HEK293T (cell line): ENCODE data around the gene KLHDC10.
"Not testable (repeated sequence)": the region's sequence is repeated elsewhere in the genome, so short reads cannot be mapped to it uniquely, and the experiment has no call there.

Source experiments
- CTCF ChIA-PET: fragments of 350-600 bp; formaldehyde crosslinking; extraction: SDS; loops from one replicate; lab custom pipeline; 2021; ENCODE audit warnings: antibody characterized with exemption, inconsistent platforms; lab: Yijun Ruan, JAX
- POLR2A ChIA-PET: fragments of 350-600 bp; formaldehyde crosslinking; extraction: SDS; loops from one replicate; lab custom pipeline; 2020; ENCODE audit warnings: antibody characterized with exemption, inconsistent platforms; lab: Yijun Ruan, JAX
- DNase-seq: peaks from one replicate; pipeline ENCODE4 v3.0.0; 2012; ENCODE audit warnings: mixed read lengths; ENCODE audit errors: extremely low spot score
- ARNT ChIP-seq: fragments of 450-650 bp; IDR thresholded peaks from 2 replicates; pipeline ENCODE4 v1.6.1; 2017; ENCODE audit warnings: mild to moderate bottlenecking
- BHLHE40 ChIP-seq: fragments of 450-650 bp; IDR thresholded peaks from 2 replicates; pipeline ENCODE4 v1.6.1; 2016; ENCODE audit warnings: mild to moderate bottlenecking, moderate library complexity, borderline replicate concordance
- CTBP1 ChIP-seq: fragments of 450-650 bp; IDR thresholded peaks from 2 replicates; pipeline ENCODE4 v1.6.1; 2016; ENCODE audit warnings: borderline replicate concordance
- ELF4 ChIP-seq: fragments of 450-650 bp; IDR thresholded peaks from 2 replicates; pipeline ENCODE4 v1.6.1; 2017; ENCODE audit warnings: antibody characterized with exemption
- FOXA1 ChIP-seq: fragments of 450-650 bp; IDR thresholded peaks from 2 replicates; pipeline ENCODE4 v1.6.1; 2016; ENCODE audit warnings: mild to moderate bottlenecking
- FOXK2 ChIP-seq: fragments of 450-650 bp; IDR thresholded peaks from 2 replicates; pipeline ENCODE4 v1.6.1; 2016; ENCODE audit warnings: mild to moderate bottlenecking
- FOXM1 ChIP-seq: fragments of 450-650 bp; IDR thresholded peaks from 2 replicates; pipeline ENCODE4 v1.6.1; 2017; ENCODE audit warnings: mild to moderate bottlenecking, borderline replicate concordance
- HDGF ChIP-seq: fragments of 450-650 bp; IDR thresholded peaks from 2 replicates; pipeline ENCODE4 v1.6.1; 2017; ENCODE audit warnings: antibody characterized with exemption, borderline replicate concordance
- L3MBTL2 ChIP-seq: fragments of 450-650 bp; conservative IDR thresholded peaks from 2 replicates; pipeline ENCODE4 v1.6.1; 2016; ENCODE audit warnings: mild to moderate bottlenecking
- LEF1 ChIP-seq: fragments of 450-650 bp; IDR thresholded peaks from 2 replicates; pipeline ENCODE4 v1.6.1; 2017; ENCODE audit warnings: mild to moderate bottlenecking, borderline replicate concordance
- NFRKB ChIP-seq: fragments of 450-650 bp; IDR thresholded peaks from 2 replicates; pipeline ENCODE4 v1.6.1; 2016; ENCODE audit warnings: mild to moderate bottlenecking, moderate library complexity
- SP1 ChIP-seq: fragments of 450-650 bp; IDR thresholded peaks from 2 replicates; pipeline ENCODE4 v1.6.1; 2017
- SUZ12 ChIP-seq: fragments of 450-650 bp; IDR thresholded peaks from 2 replicates; pipeline ENCODE4 v1.6.1; 2016; ENCODE audit warnings: mild to moderate bottlenecking
- TARDBP ChIP-seq: fragments of 450-650 bp; IDR thresholded peaks from 2 replicates; pipeline ENCODE4 v1.6.1; 2016
- ZNF384 ChIP-seq: fragments of 450-650 bp; IDR thresholded peaks from 2 replicates; pipeline ENCODE4 v1.6.1; 2016
- TF ChIP-seq, protein P1 (sequence below): fragments of 450-650 bp; IDR thresholded peaks from 2 replicates; pipeline ENCODE4 v1.6.1; 2016

The KLHDC10 gene

GRCh38 chr7:130062246-130062645 is 8.1 kb upstream of the KLHDC10 start:
- DNase-seq, result no peak
- ChIA-PET POLR2A (no interaction called here), CTCF (interaction anchor here (0.6 to 1.5 kb wide), 2 partner anchors 10 to 111 kb away, joined by 3 read pairs; no protein-coding TSS in a partner anchor)
- TF ChIP-seq SP1, result no peak
- no peak for TF ChIP-seq FOXM1
- TF ChIP-seq FOXA1, result no peak
- TF ChIP-seq ARNT, result no peak
- TF ChIP-seq SUZ12, result no peak
- no peak for TF ChIP-seq L3MBTL2
- no peak for TF ChIP-seq ELF4
- TF ChIP-seq TARDBP, result no peak
- TF ChIP-seq NFRKB, result no peak
- TF ChIP-seq CTBP1, result no peak
- TF ChIP-seq FOXK2, result no peak
- no peak for TF ChIP-seq LEF1
- TF ChIP-seq ZNF384, result no peak
- no peak for TF ChIP-seq BHLHE40
- TF ChIP-seq HDGF, result no peak
- TF ChIP-seq, protein P1, sequence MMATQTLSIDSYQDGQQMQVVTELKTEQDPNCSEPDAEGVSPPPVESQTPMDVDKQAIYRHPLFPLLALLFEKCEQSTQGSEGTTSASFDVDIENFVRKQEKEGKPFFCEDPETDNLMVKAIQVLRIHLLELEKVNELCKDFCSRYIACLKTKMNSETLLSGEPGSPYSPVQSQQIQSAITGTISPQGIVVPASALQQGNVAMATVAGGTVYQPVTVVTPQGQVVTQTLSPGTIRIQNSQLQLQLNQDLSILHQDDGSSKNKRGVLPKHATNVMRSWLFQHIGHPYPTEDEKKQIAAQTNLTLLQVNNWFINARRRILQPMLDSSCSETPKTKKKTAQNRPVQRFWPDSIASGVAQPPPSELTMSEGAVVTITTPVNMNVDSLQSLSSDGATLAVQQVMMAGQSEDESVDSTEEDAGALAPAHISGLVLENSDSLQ, result no peak

DNA sequence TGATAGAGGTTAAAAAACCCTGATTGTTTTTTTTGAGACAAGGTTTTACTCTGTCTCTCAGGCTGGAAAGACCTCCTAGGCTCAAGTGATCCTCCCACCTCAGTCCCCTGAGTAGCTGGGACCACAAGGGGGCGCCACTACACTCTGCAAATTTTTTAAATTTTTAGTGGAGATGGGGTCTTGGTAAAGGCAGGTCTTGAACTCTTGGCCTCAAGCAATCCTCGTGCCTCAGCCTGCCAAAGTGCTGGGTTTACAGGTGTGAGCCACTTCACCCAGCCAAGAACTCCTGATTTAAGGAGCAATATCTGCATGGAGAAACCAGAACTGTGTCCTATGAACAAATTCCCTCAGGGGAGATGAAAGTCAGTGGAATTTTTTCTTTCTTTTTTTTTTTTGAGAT is 7.3 kb upstream of the KLHDC10 start:
- DNase-seq, result peak; percentile 16
- POLR2A ChIA-PET, result no interaction called here

DNA sequence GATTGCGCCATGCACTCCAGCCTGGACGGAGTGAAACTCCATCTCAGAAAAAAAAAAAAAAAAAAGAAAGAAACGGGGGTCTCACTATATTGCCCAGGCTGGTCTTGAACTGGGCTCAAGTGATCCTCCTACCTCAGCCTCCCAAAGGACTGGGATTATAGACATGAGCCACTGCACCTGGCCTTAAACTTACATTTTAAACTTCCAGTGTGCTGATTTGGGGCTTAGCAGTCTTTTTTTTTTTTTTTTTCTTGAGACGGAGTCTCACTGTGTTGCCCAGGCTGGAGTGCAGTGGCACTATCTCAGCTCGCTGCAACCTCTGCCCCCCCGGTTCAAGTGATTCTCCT is 5.8 kb upstream of the KLHDC10 start:
- DNase-seq, POLR2A ChIA-PET: not testable (repeated sequence)
- CTCF ChIA-PET, result interaction anchor here (0.7 kb wide), 1 partner anchor 13 kb away, joined by 3 read pairs; the partner anchor contains the start of gene ZC3HC1

More for the DNA sequence above, 7.3 kb upstream of the KLHDC10 start:
- CTCF ChIA-PET, result interaction anchor here (0.6 to 1.5 kb wide), 2 partner anchors 9 to 542 kb away, joined by 3 read pairs; no protein-coding TSS in a partner anchor
- TF ChIP-seq NFRKB, result no peak
- TF ChIP-seq ARNT, result no peak
- TF ChIP-seq SP1, result no peak
- TF ChIP-seq FOXK2, result no peak
- TF ChIP-seq SUZ12, result no peak
- no peak for TF ChIP-seq FOXM1
- no peak for TF ChIP-seq TARDBP
- TF ChIP-seq BHLHE40, result no peak

- CTCF ChIA-PET, result no interaction called here
- no peak for DNase-seq
- TF ChIP-seq ZNF384 (no peak), ARNT (no peak), FOXA1 (no peak), SUZ12 (no peak), NFRKB (no peak), BHLHE40 (no peak), ELF4 (no peak), L3MBTL2 (no peak), SP1 (no peak), FOXK2 (no peak), FOXM1 (no peak), HDGF (no peak), TARDBP (no peak)
- TF ChIP-seq, protein P1, result no peak
- POLR2A ChIA-PET, result no interaction called here
These were observed 4.7 kb upstream of the KLHDC10 start for GRCh38 chr7:130065500-130066152.

GRCh38 chr7:130069179-130069977 is 956 bp upstream of the KLHDC10 start:
- TF ChIP-seq BHLHE40 (no peak), CTBP1 (no peak), TARDBP (no peak), HDGF (no peak), ARNT (no peak), SUZ12 (no peak), L3MBTL2 (no peak), FOXM1 (no peak), ELF4 (no peak), NFRKB (no peak), ZNF384 (no peak), SP1 (no peak), LEF1 (no peak), FOXK2 (no peak), FOXA1 (no peak)
- TF ChIP-seq, protein P1, result no peak
- ChIA-PET POLR2A (interaction anchor here (0.6 to 2.4 kb wide), 14 partner anchors 8 to 1365 kb away, joined by 3 to 24 read pairs (median 4); partner anchors contain the start of genes CEP41, TMEM209 and ZC3HC1), CTCF (interaction anchor here (0.6 to 0.9 kb wide), 3 partner anchors 8 to 1448 kb away, joined by 3 to 7 read pairs (median 5); no protein-coding TSS in a partner anchor)
- DNase-seq, result no peak
